ENCODE measurements around the gene CAPN13. TPM values are rescaled to one million over a fixed set of nuclear protein-coding genes. Genes with fewer than 3 reads are reported as not detected.

Gene CAPN13
- total and polyA plus RNA-seq, 4 donors, result 0.13 to 0.42 TPM; not detected in 2

DNA sequence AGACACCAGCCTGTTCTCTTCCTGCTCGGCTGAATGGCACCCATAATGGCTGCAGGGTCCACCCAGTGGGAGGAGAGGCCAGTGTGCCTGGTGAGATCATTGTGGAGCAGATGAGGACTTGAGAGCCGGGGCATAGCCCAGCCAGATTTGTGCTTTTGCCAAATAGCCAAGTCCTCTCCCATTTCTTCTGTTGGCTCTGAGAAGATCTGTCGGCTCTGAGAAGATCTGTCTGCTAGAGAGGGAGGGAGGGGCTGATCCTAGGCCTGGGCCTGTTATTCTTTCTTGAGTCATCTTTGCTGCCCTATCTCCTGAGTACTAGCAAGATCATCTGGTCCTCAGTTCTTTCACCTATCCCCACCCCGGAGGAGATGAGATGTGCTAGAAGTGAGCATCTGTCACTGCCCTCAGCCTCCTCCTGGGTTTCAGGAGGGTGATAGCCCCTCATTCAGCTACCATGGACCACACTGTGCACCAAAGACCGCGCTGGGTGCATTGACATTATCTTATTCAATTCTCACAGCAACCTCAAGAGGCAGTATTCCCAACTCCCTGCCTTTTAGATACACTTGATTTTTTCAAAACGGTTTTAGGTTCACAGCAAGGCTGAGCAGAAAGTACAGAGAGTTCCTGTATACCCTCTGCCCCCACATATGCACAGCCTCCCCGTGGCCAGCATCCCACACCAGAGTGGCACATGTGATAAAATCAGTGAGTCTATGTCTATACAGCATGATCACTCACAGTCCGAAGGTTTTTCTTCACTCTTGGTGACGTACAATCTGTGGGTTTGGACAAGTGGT lies 98.6 kb downstream of the CAPN13 start:
- no peaks in the 10 kb centered on the region for H3K4me1 ChIP-seq (ENCODE audit: control insufficient read depth in 4 of 4, insufficient read depth in 4 of 4, low read length in 3 of 4)
- H3K27me3 ChIP-seq (ENCODE audit: control insufficient read depth in 4 of 4, insufficient read depth in 4 of 4, low read length in 3 of 4), result no peaks in the 10 kb centered on the region
- 66% methylated on average over 10 of the region's 10 CpGs for WGBS
- peak; percentile 19 for DNase-seq (ENCODE audit: low spot score)
- no peaks in the 10 kb centered on the region for H3K36me3 ChIP-seq (ENCODE audit: control insufficient read depth in 4 of 4, insufficient read depth in 3 of 4, low read depth in 1 of 4, low read length in 3 of 4)
- TF ChIP-seq GABPA (IDR thresholded peaks at IDR 0.05 in 1 of 2, conservative IDR thresholded peaks at IDR 0.05 in 1 of 2) (no peak), RAD21 (IDR thresholded peaks at IDR 0.05) (peak in 1 of 2 donors; percentile 22), HNF4G (IDR thresholded peaks at IDR 0.05) (no peak), NR2F2 (IDR thresholded peaks at IDR 0.05) (no peak), HNF4A (conservative IDR thresholded peaks at IDR 0.05) (no peak)
- TF ChIP-seq, protein P1, sequence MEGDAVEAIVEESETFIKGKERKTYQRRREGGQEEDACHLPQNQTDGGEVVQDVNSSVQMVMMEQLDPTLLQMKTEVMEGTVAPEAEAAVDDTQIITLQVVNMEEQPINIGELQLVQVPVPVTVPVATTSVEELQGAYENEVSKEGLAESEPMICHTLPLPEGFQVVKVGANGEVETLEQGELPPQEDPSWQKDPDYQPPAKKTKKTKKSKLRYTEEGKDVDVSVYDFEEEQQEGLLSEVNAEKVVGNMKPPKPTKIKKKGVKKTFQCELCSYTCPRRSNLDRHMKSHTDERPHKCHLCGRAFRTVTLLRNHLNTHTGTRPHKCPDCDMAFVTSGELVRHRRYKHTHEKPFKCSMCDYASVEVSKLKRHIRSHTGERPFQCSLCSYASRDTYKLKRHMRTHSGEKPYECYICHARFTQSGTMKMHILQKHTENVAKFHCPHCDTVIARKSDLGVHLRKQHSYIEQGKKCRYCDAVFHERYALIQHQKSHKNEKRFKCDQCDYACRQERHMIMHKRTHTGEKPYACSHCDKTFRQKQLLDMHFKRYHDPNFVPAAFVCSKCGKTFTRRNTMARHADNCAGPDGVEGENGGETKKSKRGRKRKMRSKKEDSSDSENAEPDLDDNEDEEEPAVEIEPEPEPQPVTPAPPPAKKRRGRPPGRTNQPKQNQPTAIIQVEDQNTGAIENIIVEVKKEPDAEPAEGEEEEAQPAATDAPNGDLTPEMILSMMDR (IDR thresholded peaks at IDR 0.05; ENCODE audit: low read depth, low read length, missing input control), result peak; percentile 19
- TF ChIP-seq, protein P2, sequence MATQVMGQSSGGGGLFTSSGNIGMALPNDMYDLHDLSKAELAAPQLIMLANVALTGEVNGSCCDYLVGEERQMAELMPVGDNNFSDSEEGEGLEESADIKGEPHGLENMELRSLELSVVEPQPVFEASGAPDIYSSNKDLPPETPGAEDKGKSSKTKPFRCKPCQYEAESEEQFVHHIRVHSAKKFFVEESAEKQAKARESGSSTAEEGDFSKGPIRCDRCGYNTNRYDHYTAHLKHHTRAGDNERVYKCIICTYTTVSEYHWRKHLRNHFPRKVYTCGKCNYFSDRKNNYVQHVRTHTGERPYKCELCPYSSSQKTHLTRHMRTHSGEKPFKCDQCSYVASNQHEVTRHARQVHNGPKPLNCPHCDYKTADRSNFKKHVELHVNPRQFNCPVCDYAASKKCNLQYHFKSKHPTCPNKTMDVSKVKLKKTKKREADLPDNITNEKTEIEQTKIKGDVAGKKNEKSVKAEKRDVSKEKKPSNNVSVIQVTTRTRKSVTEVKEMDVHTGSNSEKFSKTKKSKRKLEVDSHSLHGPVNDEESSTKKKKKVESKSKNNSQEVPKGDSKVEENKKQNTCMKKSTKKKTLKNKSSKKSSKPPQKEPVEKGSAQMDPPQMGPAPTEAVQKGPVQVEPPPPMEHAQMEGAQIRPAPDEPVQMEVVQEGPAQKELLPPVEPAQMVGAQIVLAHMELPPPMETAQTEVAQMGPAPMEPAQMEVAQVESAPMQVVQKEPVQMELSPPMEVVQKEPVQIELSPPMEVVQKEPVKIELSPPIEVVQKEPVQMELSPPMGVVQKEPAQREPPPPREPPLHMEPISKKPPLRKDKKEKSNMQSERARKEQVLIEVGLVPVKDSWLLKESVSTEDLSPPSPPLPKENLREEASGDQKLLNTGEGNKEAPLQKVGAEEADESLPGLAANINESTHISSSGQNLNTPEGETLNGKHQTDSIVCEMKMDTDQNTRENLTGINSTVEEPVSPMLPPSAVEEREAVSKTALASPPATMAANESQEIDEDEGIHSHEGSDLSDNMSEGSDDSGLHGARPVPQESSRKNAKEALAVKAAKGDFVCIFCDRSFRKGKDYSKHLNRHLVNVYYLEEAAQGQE (IDR thresholded peaks at IDR 0.05), result no peak
- H3K9me3 ChIP-seq (ENCODE audit: control insufficient read depth in 4 of 4, low read length in 3 of 4), result no peaks in the 10 kb centered on the region
- H3K4me3 ChIP-seq (ENCODE audit: low read depth in 1 of 3, low read length in 3 of 3), result no peak overlapping the region
- no peak overlapping the region for H3K27ac ChIP-seq (ENCODE audit: low read depth in 1 of 2, low read length in 2 of 2)
- no peak overlapping the region for H3K9ac ChIP-seq (ENCODE audit: low read depth in 1 of 2, low read length in 2 of 2)

DNA sequence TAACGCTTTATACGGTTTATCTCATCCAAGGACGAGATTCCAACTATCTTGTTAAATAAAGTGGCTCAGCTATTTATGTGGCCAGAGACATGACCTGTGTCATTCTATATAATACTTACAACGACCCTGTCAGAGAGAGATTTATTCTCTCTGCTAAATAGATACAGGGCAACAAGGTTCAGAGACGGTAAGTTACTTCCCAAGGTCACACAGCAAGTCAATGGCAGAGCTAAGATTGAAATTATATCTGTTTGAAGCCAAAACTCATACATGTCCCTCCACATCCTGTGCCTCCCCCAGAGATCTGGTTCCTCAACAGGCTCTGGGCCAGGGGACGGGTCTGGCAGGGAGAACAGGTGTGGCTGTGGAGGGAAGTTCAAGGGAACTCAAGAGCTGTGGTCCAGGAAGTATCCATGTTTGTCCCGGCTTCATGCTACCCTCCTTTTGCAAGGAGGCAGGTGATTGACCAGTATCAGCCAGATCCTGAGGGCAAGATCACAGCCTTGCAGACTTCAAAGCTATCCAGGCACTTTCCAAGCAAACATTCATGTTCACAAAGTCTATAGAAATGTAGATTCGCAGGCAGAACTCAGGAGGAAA lies 99.8 kb downstream of the CAPN13 start:
- Histone ChIP-seq H3K4me3 (ENCODE audit: low read depth in 1 of 3, low read length in 3 of 3) (no peak overlapping the region), H3K9ac (ENCODE audit: low read depth in 1 of 2, low read length in 2 of 2) (no peak overlapping the region), H3K27me3 (ENCODE audit: control insufficient read depth in 4 of 4, insufficient read depth in 4 of 4, low read length in 3 of 4) (no peaks in the 10 kb centered on the region), H3K9me3 (ENCODE audit: control insufficient read depth in 4 of 4, low read length in 3 of 4) (peaks cover 0 to 10% (median 1%) of the 10 kb centered on the region in 4 donors), H3K27ac (ENCODE audit: low read depth in 1 of 2, low read length in 2 of 2) (no peak overlapping the region), H3K4me1 (ENCODE audit: control insufficient read depth in 4 of 4, insufficient read depth in 4 of 4, low read length in 3 of 4) (no peaks in the 10 kb centered on the region), H3K36me3 (ENCODE audit: control insufficient read depth in 4 of 4, insufficient read depth in 3 of 4, low read depth in 1 of 4, low read length in 3 of 4) (no peaks in the 10 kb centered on the region)
- no peak for DNase-seq (ENCODE audit: low spot score)
- 54% methylated on average over 8 of the region's 8 CpGs for WGBS
- no peak for TF ChIP-seq TAF1 (conservative IDR thresholded peaks at IDR 0.05)
- no peak for TF ChIP-seq HNF4A (conservative IDR thresholded peaks at IDR 0.05)
- TF ChIP-seq, protein P3, sequence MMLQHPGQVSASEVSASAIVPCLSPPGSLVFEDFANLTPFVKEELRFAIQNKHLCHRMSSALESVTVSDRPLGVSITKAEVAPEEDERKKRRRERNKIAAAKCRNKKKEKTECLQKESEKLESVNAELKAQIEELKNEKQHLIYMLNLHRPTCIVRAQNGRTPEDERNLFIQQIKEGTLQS (IDR thresholded peaks at IDR 0.05), result no peak
- TF ChIP-seq, protein P1 (IDR thresholded peaks at IDR 0.05; ENCODE audit: low read depth, low read length, missing input control), result no peak
- TF ChIP-seq, protein P2 (IDR thresholded peaks at IDR 0.05), result no peak
- TF ChIP-seq NR2F2 (IDR thresholded peaks at IDR 0.05), result no peak
- no peak for TF ChIP-seq EGR1 (IDR thresholded peaks at IDR 0.05; ENCODE audit: low read depth in 2 of 2)
- no peak for TF ChIP-seq RAD21 (IDR thresholded peaks at IDR 0.05)
- no peak for TF ChIP-seq GABPA (IDR thresholded peaks at IDR 0.05 in 1 of 2, conservative IDR thresholded peaks at IDR 0.05 in 1 of 2)
- TF ChIP-seq RXRA (IDR thresholded peaks at IDR 0.05), result no peak
